OCI-LY7 (cell line): ENCODE measurements around the gene LINS1. TPM values are rescaled to one million over a fixed set of nuclear protein-coding genes. Genes with fewer than 3 reads are reported as not detected.

Experiments used
- BruUV-seq: library from RNA; stranded (reverse); fragments of 400-500 nt; replicated peaks from 2 replicates; lab custom pipeline; 2021; lab: Mats Ljungman, UMichigan
- CTCF ChIA-PET: fragments of 300-600 bp; sonication (Branson Sonifier 250); formaldehyde crosslinking; loops from one replicate; lab custom pipeline; 2022; ENCODE audit warnings: antibody characterized with exemption; ENCODE audit not compliant: unreplicated experiment; lab: Charles Lee
- POLR2A ChIA-PET: fragments of 300-600 bp; sonication (Branson Sonifier 250); formaldehyde crosslinking; loops from one replicate; lab custom pipeline; 2022; ENCODE audit warnings: antibody characterized with exemption; lab: Charles Lee
- DNase-seq: peaks from one replicate; pipeline ENCODE4 v3.0.0-alpha.2; 2015; ENCODE audit warnings: low spot score
- H2AFZ ChIP-seq: fragments of 200-600 bp; sonication (generic), shearing (Covaris generic); 2 replicates; pipeline ENCODE4 v1.6.1; 2014; ENCODE audit warnings: mild to moderate bottlenecking, antibody characterized with exemption, low read length, moderate library complexity
- H3K27ac ChIP-seq: fragments of 200-600 bp; sonication (generic); 2 replicates; pipeline ENCODE4 v1.5.1; 2014; ENCODE audit warnings: mixed run types, low read depth, mild to moderate bottlenecking, moderate library complexity, low read length, inconsistent platforms; ENCODE audit not compliant: poor library complexity, severe bottlenecking
- H3K36me3 ChIP-seq: fragments of 200-600 bp; sonication (generic); 2 replicates; pipeline ENCODE4 v1.6.1; 2014; ENCODE audit warnings: mild to moderate bottlenecking, antibody characterized with exemption, low read length, moderate library complexity, mixed read lengths; ENCODE audit not compliant: insufficient read depth
- H3K4me1 ChIP-seq: fragments of 200-600 bp; sonication (generic); 2 replicates; pipeline ENCODE4 v1.5.1; 2014; ENCODE audit warnings: mild to moderate bottlenecking, low read length; ENCODE audit not compliant: insufficient read depth, poor library complexity, severe bottlenecking
- H3K4me2 ChIP-seq: fragments of 200-600 bp; sonication (generic); 2 replicates; pipeline ENCODE4 v1.6.1; 2014; ENCODE audit warnings: mild to moderate bottlenecking, low read length
- H3K4me3 ChIP-seq: fragments of 200-600 bp; sonication (generic); 2 replicates; pipeline ENCODE4 v1.5.1; 2014; ENCODE audit warnings: mild to moderate bottlenecking, low read depth, low read length; ENCODE audit not compliant: poor library complexity, severe bottlenecking
- H3K79me2 ChIP-seq: fragments of 200-600 bp; sonication (generic); 2 replicates; pipeline ENCODE4 v1.6.1; 2016; ENCODE audit warnings: low read depth, mild to moderate bottlenecking, low read length, moderate library complexity, mixed read lengths; ENCODE audit not compliant: insufficient read depth
- H3K9me2 ChIP-seq: fragments of 200-600 bp; sonication (generic); 2 replicates; pipeline ENCODE4 v1.6.1; 2016; ENCODE audit warnings: mild to moderate bottlenecking, low read length, mixed read lengths; ENCODE audit not compliant: insufficient read depth
- H3K9me3 ChIP-seq: fragments of 200-600 bp; sonication (generic); 2 replicates; pipeline ENCODE4 v1.6.1; 2014; ENCODE audit warnings: mild to moderate bottlenecking, mixed run types, low read length, mixed read lengths
- H4K20me1 ChIP-seq: fragments of 200-600 bp; sonication (generic); 2 replicates; pipeline ENCODE4 v1.6.1; 2014; ENCODE audit warnings: mild to moderate bottlenecking, antibody characterized with exemption, low read length, moderate library complexity, mixed read lengths; ENCODE audit not compliant: insufficient read depth
- EZH2phosphoT487 ChIP-seq: fragments of 200-600 bp; sonication (generic); IDR thresholded peaks from 2 replicates; pipeline ENCODE4 v1.6.1; 2018; ENCODE audit warnings: low read depth, borderline replicate concordance, mild to moderate bottlenecking, mixed run types, antibody characterized with exemption, low read length, moderate library complexity, mixed read lengths
- intact Hi-C: fragments of 100-400 bp; cut with micrococcal nuclease; formaldehyde crosslinking; loops from one replicate; pipeline ENCODE4 v1.10.0; 2022; ENCODE audit not compliant: unreplicated experiment
- total RNA-seq, 2 experiments: library from RNA; depleted of rRNA in 1 of 2; stranded (reverse); fragments of >200 nt in 1 of 2; shearing (Covaris generic) in 1 of 2; gene quantifications; 2 replicates each; pipeline ENCODE4 v1.2.3, GENCODE V29; 2014 to 2022
- TF ChIP-seq, protein P1 (sequence below): fragments of 200-600 bp; sonication (generic); conservative IDR thresholded peaks from 2 replicates; pipeline ENCODE4 v1.5.1; 2014; ENCODE audit warnings: mild to moderate bottlenecking, antibody characterized with exemption, low read length, moderate library complexity, mixed read lengths

Gene LINS1
- total RNA-seq, 2 experiments from 2014 or later = 6.6 to 14.3 TPM

DNA sequence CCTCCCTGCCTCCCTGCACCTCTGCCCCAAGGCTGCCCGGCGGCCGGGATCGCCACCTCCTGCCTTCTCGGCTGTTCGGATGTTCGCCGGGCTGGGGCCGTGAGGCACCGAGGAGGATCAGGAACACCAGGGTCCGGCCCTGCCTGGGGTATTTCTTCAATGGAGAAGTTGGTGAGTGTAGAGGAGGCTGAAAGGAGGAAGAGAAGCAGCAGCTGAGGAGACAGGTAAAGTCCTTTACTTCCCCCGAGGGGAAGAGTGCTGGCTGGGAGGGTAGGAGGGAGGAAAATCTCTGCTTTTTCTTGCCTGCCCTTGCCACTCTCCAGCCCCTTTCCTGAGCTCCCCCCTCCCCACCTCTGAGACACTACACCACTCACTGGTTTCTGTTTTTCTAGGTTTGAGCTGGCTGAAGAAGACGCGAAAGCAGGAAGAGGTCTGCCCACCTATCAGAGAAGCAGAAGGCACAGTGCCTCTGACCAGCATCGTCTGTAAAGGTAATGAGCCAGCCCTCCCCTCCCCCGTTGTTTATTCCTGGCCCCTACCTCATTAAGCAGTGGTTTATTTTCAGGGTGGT is 924 bp upstream of the LINS1 start:
- H3K9me2 ChIP-seq = no peaks in the 10 kb centered on the region
- H4K20me1 ChIP-seq = 0 out of 2 replicates have a peak, but pooled peaks cover 3% of the 10 kb centered on the region
- POLR2A ChIA-PET = interaction anchor here (0.9 kb wide), 1 partner anchor 329 kb away, joined by 3 read pairs; no protein-coding TSS in a partner anchor
- H3K79me2 ChIP-seq = peaks cover 43% of the 10 kb centered on the region
- CTCF ChIA-PET = interaction anchor here (0.6 to 1.4 kb wide), 2 partner anchors 12 to 405 kb away, joined by 3 to 6 read pairs; no protein-coding TSS in a partner anchor
- peak overlapping the region; percentile 59 for H3K27ac ChIP-seq
- H3K4me1 ChIP-seq = peaks cover 20% of the 10 kb centered on the region
- no peak for TF ChIP-seq EZH2phosphoT487
- TF ChIP-seq, protein P1, sequence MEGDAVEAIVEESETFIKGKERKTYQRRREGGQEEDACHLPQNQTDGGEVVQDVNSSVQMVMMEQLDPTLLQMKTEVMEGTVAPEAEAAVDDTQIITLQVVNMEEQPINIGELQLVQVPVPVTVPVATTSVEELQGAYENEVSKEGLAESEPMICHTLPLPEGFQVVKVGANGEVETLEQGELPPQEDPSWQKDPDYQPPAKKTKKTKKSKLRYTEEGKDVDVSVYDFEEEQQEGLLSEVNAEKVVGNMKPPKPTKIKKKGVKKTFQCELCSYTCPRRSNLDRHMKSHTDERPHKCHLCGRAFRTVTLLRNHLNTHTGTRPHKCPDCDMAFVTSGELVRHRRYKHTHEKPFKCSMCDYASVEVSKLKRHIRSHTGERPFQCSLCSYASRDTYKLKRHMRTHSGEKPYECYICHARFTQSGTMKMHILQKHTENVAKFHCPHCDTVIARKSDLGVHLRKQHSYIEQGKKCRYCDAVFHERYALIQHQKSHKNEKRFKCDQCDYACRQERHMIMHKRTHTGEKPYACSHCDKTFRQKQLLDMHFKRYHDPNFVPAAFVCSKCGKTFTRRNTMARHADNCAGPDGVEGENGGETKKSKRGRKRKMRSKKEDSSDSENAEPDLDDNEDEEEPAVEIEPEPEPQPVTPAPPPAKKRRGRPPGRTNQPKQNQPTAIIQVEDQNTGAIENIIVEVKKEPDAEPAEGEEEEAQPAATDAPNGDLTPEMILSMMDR = no peak
- peak overlapping the region; percentile 99 for H3K4me3 ChIP-seq
- DNase-seq = peak; percentile 69
- no peaks in the 10 kb centered on the region for H3K9me3 ChIP-seq
- peak overlapping the region; percentile 74 for H2AFZ ChIP-seq
- no TSS peak for BruUV-seq
- intact Hi-C loops = loop anchor here (5.0 kb wide), 2 partner anchors 689 to 1956 kb away; partner anchors contain the start of gene IGF1R
- H3K36me3 ChIP-seq = peaks cover 23% of the 10 kb centered on the region; the same call in 1 of the 2 replicates
- H3K4me2 ChIP-seq = peak overlapping the region; percentile 78

DNA sequence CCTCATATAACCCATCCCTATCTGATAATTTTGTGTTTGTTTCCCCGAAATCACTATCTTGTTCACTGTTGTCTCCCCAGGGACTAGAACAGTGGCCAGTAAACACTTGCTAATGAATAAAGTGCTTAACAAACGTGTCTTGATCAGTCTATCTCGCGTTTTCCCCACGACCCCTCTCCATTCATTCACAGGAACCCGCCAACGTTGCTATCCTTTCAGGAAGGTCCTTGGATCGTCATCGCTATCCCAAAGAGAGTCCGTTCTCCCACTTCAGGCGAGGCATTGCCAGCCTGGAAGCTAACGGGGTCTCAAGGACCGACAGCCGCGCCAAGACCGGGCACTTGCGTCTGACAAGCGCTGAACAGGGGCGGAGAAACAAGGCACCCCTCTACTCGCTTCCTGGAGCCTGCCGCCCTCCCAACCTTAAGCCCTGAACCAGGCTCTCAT is 344 bp downstream of the LINS1 start:
- BruUV-seq = no TSS peak
- POLR2A ChIA-PET = interaction anchor here (0.6 kb wide), 1 partner anchor 11 kb away, joined by 3 read pairs; no protein-coding TSS in a partner anchor

More for the DNA sequence above, 344 bp downstream of the LINS1 start:
- Histone ChIP-seq H4K20me1 (0 out of 2 replicates have a peak, but pooled peaks cover 3% of the 10 kb centered on the region), H3K9me2 (no peaks in the 10 kb centered on the region), H2AFZ (peak overlapping the region; percentile 64), H3K36me3 (peaks cover 22% of the 10 kb centered on the region; the same call in 1 of the 2 replicates), H3K4me1 (peaks cover 20% of the 10 kb centered on the region), H3K9me3 (no peaks in the 10 kb centered on the region), H3K4me3 (peak overlapping the region; percentile 87), H3K79me2 (peaks cover 43% of the 10 kb centered on the region), H3K27ac (peak overlapping the region; percentile 31), H3K4me2 (peak overlapping the region; percentile 89)
- intact Hi-C loops = loop anchor here (5.0 kb wide), 2 partner anchors 691 to 1954 kb away; partner anchors contain the start of gene IGF1R
- CTCF ChIA-PET = interaction anchor here (1.4 kb wide), 1 partner anchor 407 kb away, joined by 3 read pairs; no protein-coding TSS in a partner anchor
- TF ChIP-seq, protein P1 = no peak
- no peak for TF ChIP-seq EZH2phosphoT487
- DNase-seq = no peak
